Stimulated activated naive CD4-positive, alpha-beta T cell treated with Interleukin-2 at 50 U/mL for 16 hours (primary cell): Measurements from ENCODE around the gene UBE2Q2.
A peak's percentile ranks its signal among the peaks of the same experiment; 100 is the strongest.
"Not testable (repeated sequence)": the region's sequence is repeated elsewhere in the genome, so short reads cannot be mapped to it uniquely, and the experiment has no call there.

Experiments used
- DNase-seq: peaks from one replicate; lab custom pipeline; 2025; lab: John Stamatoyannopoulos, UW

Gene UBE2Q2

GRCh38 chr15:75842722-75843677, at the start of gene UBE2Q2:
Gene UBE2Q2 (plus strand): TSS chr15:75843447. CDS start chr15:75843667, 220 bp downstream.
- peak; percentile 73 for DNase-seq

- DNase-seq, result no peak
Measured at GRCh38 chr15:75796321-75796720, 46.9 kb upstream of the UBE2Q2 start.

- DNase-seq, result not testable (repeated sequence)
Measured at GRCh38 chr15:75797146-75797545, 46.1 kb upstream of the UBE2Q2 start.

- DNase-seq, result no peak
Measured at GRCh38 chr15:75799190-75799589, 44.1 kb upstream of the UBE2Q2 start.

- not testable (repeated sequence) for DNase-seq
Measured at GRCh38 chr15:75800409-75800808, 42.8 kb upstream of the UBE2Q2 start.

GRCh38 chr15:75801859-75802593, 41.2 kb upstream of the UBE2Q2 start:
- peak; percentile 74 for DNase-seq

- not testable (repeated sequence) for DNase-seq
Measured at GRCh38 chr15:75807486-75807885, 35.8 kb upstream of the UBE2Q2 start.

- not testable (repeated sequence) for DNase-seq
Measured at GRCh38 chr15:75808009-75808408, 35.2 kb upstream of the UBE2Q2 start.

- no peak for DNase-seq
Measured at GRCh38 chr15:75808563-75808962, 34.7 kb upstream of the UBE2Q2 start.

GRCh38 chr15:75809986-75810750, 33.1 kb upstream of the UBE2Q2 start:
- no peak for DNase-seq

GRCh38 chr15:75810874-75811498, 32.3 kb upstream of the UBE2Q2 start:
- DNase-seq, result no peak

- no peak for DNase-seq
Measured at GRCh38 chr15:75811626-75812025, 31.6 kb upstream of the UBE2Q2 start.

GRCh38 chr15:75814794-75815193, 28.5 kb upstream of the UBE2Q2 start:
- DNase-seq, result no peak

- DNase-seq, result no peak
Measured at GRCh38 chr15:75815811-75816719, 27.2 kb upstream of the UBE2Q2 start.

GRCh38 chr15:75817138-75817935, 25.9 kb upstream of the UBE2Q2 start:
- no peak for DNase-seq

- no peak for DNase-seq
Measured at GRCh38 chr15:75820206-75820605, 23.0 kb upstream of the UBE2Q2 start.

- DNase-seq, result no peak
Measured at GRCh38 chr15:75821786-75822345, 21.4 kb upstream of the UBE2Q2 start.

- DNase-seq, result no peak
Measured at GRCh38 chr15:75822685-75823278, 20.5 kb upstream of the UBE2Q2 start.
